Immature natural killer cell (primary cell): ENCODE results near the gene DLGAP4. TPM values are rescaled to one million over a fixed set of nuclear protein-coding genes. Genes with fewer than 3 reads are reported as not detected.

Experiments
- DNase-seq, 3 donors: peaks; one replicate each; pipeline ENCODE4 v3.0.0; 2022; ENCODE audit warnings: mixed read lengths in 1 of 3
- H3K27ac Mint-ChIP-seq, 6 donors: one replicate each; pipeline ENCODE4 v1.8.0; 2020; ENCODE audit warnings: mixed read lengths in 6 of 6, mild to moderate bottlenecking in 5 of 6, inconsistent platforms in 4 of 6, moderate library complexity in 3 of 6
- H3K27me3 Mint-ChIP-seq, 3 donors: one replicate each; pipeline ENCODE4 v1.8.0; 2020 to 2021; ENCODE audit warnings: low read depth in 3 of 3, mild to moderate bottlenecking in 3 of 3, mixed read lengths in 3 of 3, moderate library complexity in 3 of 3, inconsistent platforms in 1 of 3
- H3K36me3 Mint-ChIP-seq, 3 donors: one replicate each; pipeline ENCODE4 v1.8.0; 2020; ENCODE audit warnings: mixed read lengths in 3 of 3, inconsistent platforms in 2 of 3, mild to moderate bottlenecking in 2 of 3
- H3K4me1 Mint-ChIP-seq, 2 donors: one replicate each; pipeline ENCODE4 v1.8.0; 2020; ENCODE audit warnings: inconsistent platforms in 2 of 2, mild to moderate bottlenecking in 2 of 2, mixed read lengths in 2 of 2, moderate library complexity in 1 of 2
- H3K4me3 Mint-ChIP-seq, 5 donors: one replicate each; pipeline ENCODE4 v1.8.0; 2020; ENCODE audit warnings: mild to moderate bottlenecking in 5 of 5, mixed read lengths in 5 of 5, inconsistent platforms in 3 of 5, moderate library complexity in 3 of 5
- H3K9me3 Mint-ChIP-seq, 6 donors: one replicate each; pipeline ENCODE4 v1.8.0; 2020; ENCODE audit warnings: mild to moderate bottlenecking in 6 of 6, mixed read lengths in 6 of 6, inconsistent platforms in 4 of 6, moderate library complexity in 3 of 6
- polyA plus RNA-seq, 3 donors: library from polyadenylated mRNA; unstranded; fragments of 300-500 nt; fragmentation: Illumina TruSeq; gene quantifications; one replicate each; pipeline ENCODE4 v1.2.3, GENCODE V29; 2021

DLGAP4 gene
- polyA plus RNA-seq, 3 donors from 2014 or later, result 9.0 to 29.0 (median 12.6) TPM

GRCh38 chr20:36319356-36320260, 13.5 kb downstream of the DLGAP4 start:
- Mint-ChIP-seq H3K36me3 (no peaks in the 10 kb centered on the region), H3K4me1 (no peaks in the 10 kb centered on the region), H3K4me3 (no peak overlapping the region), H3K9me3 (peaks cover 0 to 4% (median 0%) of the 10 kb centered on the region in 6 donors), H3K27me3 (peaks cover 0 to 4% (median 1%) of the 10 kb centered on the region in 3 donors), H3K27ac (no peak overlapping the region)
- no peak for DNase-seq

- no peak for DNase-seq
- Mint-ChIP-seq H3K4me3 (no peak overlapping the region), H3K27me3 (peaks cover 0 to 4% (median 1%) of the 10 kb centered on the region in 3 donors), H3K27ac (no peak overlapping the region), H3K36me3 (no peaks in the 10 kb centered on the region), H3K9me3 (peaks cover 0 to 8% (median 3%) of the 10 kb centered on the region in 6 donors), H3K4me1 (no peaks in the 10 kb centered on the region)
Observed at GRCh38 chr20:36320261-36320897, 14.2 kb downstream of the DLGAP4 start.

DNA sequence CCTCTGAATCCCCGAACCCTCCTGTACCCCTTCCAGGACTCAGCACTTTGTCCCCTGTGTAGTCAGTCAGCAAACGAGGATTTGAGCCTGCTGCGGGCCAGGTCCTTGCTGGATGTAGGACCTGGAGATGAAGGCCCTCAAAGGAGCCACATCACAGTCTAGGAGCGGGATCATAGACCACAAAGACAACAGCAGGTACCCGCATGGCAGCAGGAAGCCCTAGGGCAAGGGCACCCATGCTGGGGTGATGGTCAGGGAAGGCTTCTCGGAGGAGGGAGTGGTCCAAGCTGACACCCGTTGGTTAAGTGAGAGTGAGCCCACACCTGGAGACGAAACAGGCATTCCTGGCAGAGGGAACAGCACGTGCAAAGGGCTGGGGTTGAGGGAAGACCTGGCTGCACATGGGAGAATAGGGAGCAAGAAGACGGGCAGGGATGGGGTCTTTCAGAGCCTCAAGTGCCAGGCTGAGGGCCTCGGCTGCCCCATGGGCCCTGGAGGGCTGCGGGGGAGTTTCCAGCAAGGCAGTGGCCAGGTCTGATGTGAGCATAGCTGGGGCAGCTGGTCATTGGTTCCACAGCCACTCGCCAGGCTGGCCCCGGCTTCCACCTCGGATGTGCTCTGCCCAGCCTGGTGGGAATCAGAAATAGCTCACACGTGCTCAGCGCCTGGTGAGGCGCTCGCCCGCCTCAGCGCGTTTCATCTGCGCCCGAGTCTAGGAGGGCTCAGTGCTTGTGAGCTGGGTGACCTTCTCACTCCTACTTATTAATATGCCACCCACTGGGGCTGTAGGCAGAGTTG, 15.0 kb downstream of the DLGAP4 start:
- Mint-ChIP-seq H3K27me3 (peaks cover 2 to 4% (median 2%) of the 10 kb centered on the region in 3 donors), H3K27ac (no peak overlapping the region)

DNA sequence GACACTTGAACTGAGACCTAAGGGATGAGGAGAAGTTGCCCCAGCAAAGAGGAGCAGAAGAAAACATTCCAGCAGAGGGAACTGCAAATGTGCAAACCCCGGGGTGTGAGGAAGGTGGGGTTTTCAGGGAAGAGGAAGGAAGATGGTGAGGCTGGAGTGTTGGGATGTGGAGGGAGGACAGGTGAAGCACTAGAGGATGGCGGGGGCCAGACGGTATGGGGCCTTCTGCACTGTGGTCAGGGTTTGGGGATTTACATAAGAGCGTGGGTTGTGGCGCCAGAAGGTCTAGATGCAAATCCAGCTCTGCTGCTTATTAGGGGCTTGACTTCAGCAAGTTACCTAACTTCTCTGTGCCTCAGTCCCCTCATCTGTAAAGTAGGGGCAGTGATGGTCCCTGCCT, 16.0 kb downstream of the DLGAP4 start:
- Mint-ChIP-seq H3K27ac (no peak overlapping the region), H3K4me1 (no peaks in the 10 kb centered on the region), H3K36me3 (peaks cover 0 to 5% (median 0%) of the 10 kb centered on the region in 3 donors), H3K9me3 (peaks cover 0 to 9% (median 4%) of the 10 kb centered on the region in 6 donors), H3K4me3 (no peak overlapping the region), H3K27me3 (peaks cover 4 to 5% (median 4%) of the 10 kb centered on the region in 3 donors)
- DNase-seq, result no peak

More for the DNA sequence above, 15.0 kb downstream of the DLGAP4 start:
- no peak for DNase-seq
- H3K9me3 Mint-ChIP-seq, result peaks cover 0 to 8% (median 4%) of the 10 kb centered on the region in 6 donors
- peaks cover 0 to 3% (median 0%) of the 10 kb centered on the region in 3 donors for H3K36me3 Mint-ChIP-seq
- no peaks in the 10 kb centered on the region for H3K4me1 Mint-ChIP-seq
- H3K4me3 Mint-ChIP-seq, result no peak overlapping the region

DNA sequence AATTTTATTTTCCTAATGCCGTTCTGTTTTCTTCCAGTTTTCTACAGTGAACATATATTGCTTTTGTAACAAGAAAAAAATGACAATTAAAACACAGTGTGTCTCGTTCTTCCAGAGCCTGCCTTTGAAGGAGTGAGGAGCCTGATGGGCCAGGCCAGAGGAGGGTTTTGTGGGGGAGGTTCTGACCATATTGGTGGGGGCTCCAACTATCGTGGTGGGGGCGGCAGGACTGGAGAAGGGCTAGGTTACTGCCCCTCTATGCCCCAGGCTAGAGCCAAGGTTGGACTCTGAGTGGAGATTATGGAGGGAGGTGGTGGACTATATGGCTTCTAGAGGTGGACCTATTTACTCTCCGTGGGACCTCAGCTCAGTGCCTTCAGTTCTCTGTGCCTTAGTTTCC, 24.0 kb downstream of the DLGAP4 start:
- Mint-ChIP-seq H3K4me1 (no peaks in the 10 kb centered on the region), H3K27me3 (peaks cover 6 to 16% (median 10%) of the 10 kb centered on the region in 3 donors), H3K27ac (no peak overlapping the region), H3K4me3 (no peak overlapping the region), H3K36me3 (peaks cover 0 to 5% (median 0%) of the 10 kb centered on the region in 3 donors), H3K9me3 (peaks cover 0 to 9% (median under 1%) of the 10 kb centered on the region in 6 donors)
- no peak for DNase-seq

GRCh38 chr20:36331209-36331608, 25.1 kb downstream of the DLGAP4 start:
- peaks cover 5 to 16% (median 12%) of the 10 kb centered on the region in 3 donors for H3K27me3 Mint-ChIP-seq

DNA sequence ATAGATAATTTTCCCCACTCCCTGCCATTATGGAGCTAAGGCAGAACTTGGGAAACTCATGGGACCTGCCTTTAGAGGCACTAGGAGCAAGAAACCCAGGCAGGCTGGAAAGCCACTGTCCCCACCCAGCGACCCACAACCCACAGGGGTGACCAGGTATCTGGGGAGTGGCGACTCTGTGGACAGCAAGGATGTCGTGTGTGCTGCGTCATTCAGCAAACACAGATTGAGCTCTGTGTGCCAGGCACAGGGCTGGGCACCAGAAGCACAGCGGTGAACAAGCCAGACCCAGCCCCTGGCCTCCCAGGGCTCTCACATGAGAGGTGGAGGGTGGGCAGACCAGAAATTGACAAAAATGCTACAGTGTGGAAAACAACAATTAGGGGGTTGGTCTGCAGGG, 27.7 kb downstream of the DLGAP4 start:
- Mint-ChIP-seq H3K27me3 (peaks cover 4 to 23% (median 14%) of the 10 kb centered on the region in 3 donors), H3K4me1 (no peaks in the 10 kb centered on the region), H3K36me3 (no peaks in the 10 kb centered on the region), H3K9me3 (no peaks in the 10 kb centered on the region), H3K27ac (no peak overlapping the region), H3K4me3 (no peak overlapping the region)
- no peak for DNase-seq

More at GRCh38 chr20:36331209-36331608, 25.1 kb downstream of the DLGAP4 start:
- peaks cover 0 to 1% (median 0%) of the 10 kb centered on the region in 3 donors for H3K36me3 Mint-ChIP-seq
- DNase-seq, result no peak
- no peaks in the 10 kb centered on the region for H3K4me1 Mint-ChIP-seq
- H3K9me3 Mint-ChIP-seq, result peaks cover 0 to under 1% (median 0%) of the 10 kb centered on the region in 6 donors
- H3K4me3 Mint-ChIP-seq, result no peak overlapping the region
- no peak overlapping the region for H3K27ac Mint-ChIP-seq

- no peak for DNase-seq
- no peaks in the 10 kb centered on the region for H3K36me3 Mint-ChIP-seq
- no peak overlapping the region for H3K27ac Mint-ChIP-seq
- peaks cover 4 to 23% (median 14%) of the 10 kb centered on the region in 3 donors for H3K27me3 Mint-ChIP-seq
- H3K4me1 Mint-ChIP-seq, result no peaks in the 10 kb centered on the region
- H3K9me3 Mint-ChIP-seq, result no peaks in the 10 kb centered on the region
- no peak overlapping the region for H3K4me3 Mint-ChIP-seq
Observed at GRCh38 chr20:36334281-36335205, 28.4 kb downstream of the DLGAP4 start.

DNA sequence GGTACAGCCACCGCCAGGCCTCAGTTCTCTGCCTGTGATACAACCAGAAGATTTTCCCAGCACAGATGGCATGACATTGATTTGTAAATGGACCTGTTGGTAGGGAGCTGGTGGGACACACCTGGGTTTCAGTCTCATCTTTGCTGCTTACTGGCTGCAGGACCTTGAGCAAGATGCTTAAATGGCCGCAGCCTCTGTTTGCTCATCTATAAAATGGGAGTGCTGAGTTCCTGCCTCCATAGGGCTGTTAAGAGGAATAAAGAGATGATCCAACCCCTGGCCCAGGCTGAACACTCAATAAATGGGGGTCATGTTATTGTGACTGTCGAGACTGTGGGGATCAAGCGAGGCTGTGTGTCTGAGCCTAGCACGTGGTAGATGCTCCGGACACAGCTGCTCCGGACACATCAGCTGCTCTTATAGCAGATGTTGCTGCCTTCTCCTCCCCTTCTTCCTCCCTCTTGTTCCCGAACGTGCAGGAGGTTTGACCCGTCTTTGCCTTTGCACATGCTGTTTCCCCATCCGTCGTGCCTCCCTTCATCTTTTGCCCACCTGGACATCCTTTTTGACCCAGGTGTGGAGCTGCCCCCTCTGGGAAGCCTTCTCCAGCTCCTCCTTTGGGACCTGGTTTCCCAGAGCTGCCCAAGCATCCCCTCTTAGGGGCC, 29.2 kb downstream of the DLGAP4 start:
- Mint-ChIP-seq H3K4me3 (no peak overlapping the region), H3K36me3 (no peaks in the 10 kb centered on the region), H3K9me3 (no peaks in the 10 kb centered on the region), H3K4me1 (no peaks in the 10 kb centered on the region), H3K27ac (no peak overlapping the region), H3K27me3 (peaks cover 4 to 21% (median 16%) of the 10 kb centered on the region in 3 donors)
- DNase-seq, result no peak

DNA sequence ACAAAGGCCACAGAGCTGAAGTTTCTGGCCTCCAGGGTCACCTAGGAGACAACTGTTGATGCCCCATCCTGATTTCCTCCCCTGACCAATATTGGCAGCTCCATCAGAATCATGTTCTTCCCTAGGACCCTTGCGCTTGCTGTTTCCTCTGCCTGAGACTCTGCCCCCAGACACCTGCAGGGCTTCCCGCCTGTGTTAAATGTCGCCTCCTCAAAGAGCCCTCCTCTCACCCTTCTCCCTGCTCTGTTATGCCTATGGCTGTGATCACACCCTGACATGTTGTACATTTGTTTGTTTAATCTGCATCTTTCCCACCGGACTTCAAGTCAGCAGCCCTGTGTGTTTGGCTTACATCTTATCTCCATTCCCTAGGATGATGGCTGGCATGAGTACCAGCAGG, 30.1 kb downstream of the DLGAP4 start:
- Mint-ChIP-seq H3K27ac (no peak overlapping the region), H3K27me3 (peaks cover 5 to 21% (median 16%) of the 10 kb centered on the region in 3 donors), H3K4me1 (no peaks in the 10 kb centered on the region), H3K4me3 (no peak overlapping the region), H3K9me3 (no peaks in the 10 kb centered on the region), H3K36me3 (no peaks in the 10 kb centered on the region)
- DNase-seq, result no peak

GRCh38 chr20:36336954-36337704, 31.0 kb downstream of the DLGAP4 start:
- H3K36me3 Mint-ChIP-seq, result no peaks in the 10 kb centered on the region
- no peak overlapping the region for H3K27ac Mint-ChIP-seq
- H3K4me3 Mint-ChIP-seq, result no peak overlapping the region
- H3K27me3 Mint-ChIP-seq, result peaks cover 3 to 17% (median 16%) of the 10 kb centered on the region in 3 donors
- H3K4me1 Mint-ChIP-seq, result no peaks in the 10 kb centered on the region
- DNase-seq, result no peak
- no peaks in the 10 kb centered on the region for H3K9me3 Mint-ChIP-seq

DNA sequence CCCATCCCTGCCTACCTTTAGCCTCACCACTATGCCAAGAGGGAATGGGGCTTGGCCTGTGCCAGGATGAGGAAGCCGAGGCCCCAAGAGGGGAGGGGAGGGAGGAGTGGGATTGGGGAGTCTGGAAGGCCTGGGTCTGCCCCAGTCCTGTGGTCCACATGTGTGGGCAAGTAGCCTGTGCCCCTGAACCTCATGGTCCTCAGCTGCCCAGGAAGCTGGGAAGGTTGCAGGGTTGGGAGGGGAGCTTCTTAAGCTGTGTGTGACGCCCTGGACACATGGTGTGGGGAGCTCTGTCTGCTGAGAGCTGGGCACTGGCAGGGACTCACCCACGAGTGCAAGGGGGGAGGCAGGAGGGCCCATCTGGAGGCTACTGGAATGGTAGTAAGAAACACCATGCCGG, 31.7 kb downstream of the DLGAP4 start:
- Mint-ChIP-seq H3K27ac (no peak overlapping the region), H3K4me1 (no peaks in the 10 kb centered on the region), H3K36me3 (no peaks in the 10 kb centered on the region), H3K4me3 (no peak overlapping the region), H3K27me3 (peaks cover 3 to 16% (median 16%) of the 10 kb centered on the region in 3 donors), H3K9me3 (no peaks in the 10 kb centered on the region)
- no peak for DNase-seq
